HG02763 (cell line): ENCODE results near the gene FGL2.
"Not testable (repeated sequence)": the region's sequence is repeated elsewhere in the genome, so short reads cannot be mapped to it uniquely, and the experiment has no call there.

Source experiments
- ATAC-seq: cut with Tn5 transposase; IDR thresholded peaks from one replicate; pipeline ENCODE4 v1.9.1; 2021; ENCODE audit warnings: mild to moderate bottlenecking, moderate library complexity; ENCODE audit not compliant: unreplicated experiment

Gene FGL2

GRCh38 chr7:77172437-77173172, 27.0 kb downstream of the FGL2 start:
- not testable (repeated sequence) for ATAC-seq

GRCh38 chr7:77171073-77171472, 28.5 kb downstream of the FGL2 start:
- not testable (repeated sequence) for ATAC-seq

- peak; percentile 56 for ATAC-seq
These were observed 42.2 kb downstream of the FGL2 start for GRCh38 chr7:77157446-77157845.

GRCh38 chr7:77157034-77157433, 42.6 kb downstream of the FGL2 start:
- ATAC-seq = peak; percentile 82

GRCh38 chr7:77155601-77156377, 43.8 kb downstream of the FGL2 start:
- ATAC-seq = not testable (repeated sequence)

GRCh38 chr7:77154917-77155464, 44.6 kb downstream of the FGL2 start:
- not testable (repeated sequence) for ATAC-seq

GRCh38 chr7:77152232-77152631, 47.4 kb downstream of the FGL2 start:
- ATAC-seq = not testable (repeated sequence)
